Measurements from ENCODE around the gene PDK4. TPM values are rescaled to one million over a fixed set of nuclear protein-coding genes. Genes with fewer than 3 reads are reported as not detected.

The PDK4 gene
- polyA plus RNA-seq, 3 donors = 2.2 to 26.0 (median 12.4) TPM

DNA sequence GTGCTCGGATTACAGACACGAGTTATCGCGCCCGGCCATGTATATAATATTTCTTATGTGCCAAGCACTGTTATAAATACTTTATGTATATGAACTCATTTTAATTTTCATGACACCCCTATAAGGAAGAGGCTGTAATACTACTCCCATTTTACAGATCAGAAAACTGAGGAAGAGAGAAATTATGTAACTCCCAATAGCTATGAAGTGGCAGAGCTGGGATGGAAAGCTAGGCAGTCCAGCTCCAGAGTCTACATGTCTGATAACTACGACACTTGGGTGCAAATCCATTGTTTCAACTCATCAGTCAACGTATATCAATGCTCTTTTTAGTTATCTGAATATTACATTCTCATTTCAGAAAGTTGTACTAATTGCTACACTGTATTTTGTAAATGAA, 17.0 kb downstream of the PDK4 start:
- Mint-ChIP-seq H3K27ac (no peak overlapping the region), H3K36me3 (peaks cover 22% of the 10 kb centered on the region in 2 donors), H3K9me3 (peaks cover 0 to 3% (median 0%) of the 10 kb centered on the region in 7 donors), H3K4me1 (peaks cover 4% of the 10 kb centered on the region), H3K27me3 (ENCODE audit: low read depth in 3 of 3) (no peaks in the 10 kb centered on the region), H3K4me3 (no peak overlapping the region)
- no peaks in the 10 kb centered on the region for H3K9me3 ChIP-seq (replicated peaks in 1 of 2; ENCODE audit: control insufficient read depth in 1 of 2, insufficient read depth in 1 of 2, low read length in 2 of 2)
- H3K4me3 ChIP-seq (replicated peaks in 1 of 3; ENCODE audit: low read depth in 2 of 3, low read length in 3 of 3) = no peak overlapping the region
- H2AFZ ChIP-seq (ENCODE audit: insufficient read depth, low read depth, low read length, poor library complexity, severe bottlenecking) = no peak overlapping the region
- H3K36me3 ChIP-seq (replicated peaks in 1 of 2; ENCODE audit: control insufficient read depth in 1 of 2, insufficient read depth in 2 of 2, low read length in 2 of 2) = peaks cover 17 to 24% of the 10 kb centered on the region in 2 donors
- peaks cover 17% of the 10 kb centered on the region for H4K20me1 ChIP-seq (ENCODE audit: insufficient read depth, low read length)
- H3K4me1 ChIP-seq (ENCODE audit: control insufficient read depth in 1 of 2, insufficient read depth in 2 of 2, low read length in 2 of 2) = no peaks in the 10 kb centered on the region
- no peak overlapping the region for H3K4me2 ChIP-seq (replicated peaks; ENCODE audit: extremely low read depth, low read length, poor library complexity, severe bottlenecking)
- no peaks in the 10 kb centered on the region for H3K79me2 ChIP-seq (ENCODE audit: insufficient read depth, low read length)
- TF ChIP-seq, protein P1, sequence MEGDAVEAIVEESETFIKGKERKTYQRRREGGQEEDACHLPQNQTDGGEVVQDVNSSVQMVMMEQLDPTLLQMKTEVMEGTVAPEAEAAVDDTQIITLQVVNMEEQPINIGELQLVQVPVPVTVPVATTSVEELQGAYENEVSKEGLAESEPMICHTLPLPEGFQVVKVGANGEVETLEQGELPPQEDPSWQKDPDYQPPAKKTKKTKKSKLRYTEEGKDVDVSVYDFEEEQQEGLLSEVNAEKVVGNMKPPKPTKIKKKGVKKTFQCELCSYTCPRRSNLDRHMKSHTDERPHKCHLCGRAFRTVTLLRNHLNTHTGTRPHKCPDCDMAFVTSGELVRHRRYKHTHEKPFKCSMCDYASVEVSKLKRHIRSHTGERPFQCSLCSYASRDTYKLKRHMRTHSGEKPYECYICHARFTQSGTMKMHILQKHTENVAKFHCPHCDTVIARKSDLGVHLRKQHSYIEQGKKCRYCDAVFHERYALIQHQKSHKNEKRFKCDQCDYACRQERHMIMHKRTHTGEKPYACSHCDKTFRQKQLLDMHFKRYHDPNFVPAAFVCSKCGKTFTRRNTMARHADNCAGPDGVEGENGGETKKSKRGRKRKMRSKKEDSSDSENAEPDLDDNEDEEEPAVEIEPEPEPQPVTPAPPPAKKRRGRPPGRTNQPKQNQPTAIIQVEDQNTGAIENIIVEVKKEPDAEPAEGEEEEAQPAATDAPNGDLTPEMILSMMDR (IDR thresholded peaks at IDR 0.05) = no peak
- no peaks in the 10 kb centered on the region for H3K27me3 ChIP-seq (ENCODE audit: control insufficient read depth in 2 of 2, insufficient read depth in 2 of 2, low read length in 2 of 2)
- intact Hi-C loops (cut with micrococcal nuclease) = no loop called here
- no peak overlapping the region for H3K27ac ChIP-seq (ENCODE audit: low read depth in 1 of 2, low read length in 2 of 2)
- H3K9ac ChIP-seq (ENCODE audit: insufficient read depth, low read length, poor library complexity, severe bottlenecking) = no peak overlapping the region
- 100% methylated on average over 1 of the region's 7 CpGs for WGBS (ENCODE audit: insufficient coverage)
- DNase-seq = no peak

DNA sequence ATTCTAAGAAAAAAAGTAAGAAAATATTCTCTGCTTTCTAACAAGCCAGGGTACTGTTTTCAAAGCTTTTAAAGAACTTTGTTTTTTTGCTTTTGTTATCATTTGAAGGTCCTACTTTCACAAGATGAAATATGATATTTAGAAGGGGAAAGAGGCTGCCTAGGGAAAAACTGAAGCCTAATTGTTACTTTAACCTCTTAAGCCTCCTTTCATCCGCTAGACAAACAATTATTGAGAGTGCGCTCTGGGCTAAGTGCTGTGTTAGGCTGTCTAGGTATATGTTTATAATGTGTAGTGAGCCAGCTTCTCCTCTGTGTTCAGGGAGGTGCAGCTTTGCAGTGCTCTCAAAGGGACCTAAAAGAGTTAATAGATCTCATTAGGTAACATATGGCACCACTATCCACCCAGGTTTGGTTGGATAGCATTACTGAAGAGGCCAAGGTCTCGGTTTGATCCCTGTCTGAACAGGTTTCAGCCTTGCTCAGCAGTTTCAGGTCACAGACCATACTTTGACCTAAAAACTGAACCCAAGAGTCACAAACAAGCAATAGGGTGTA, 17.9 kb downstream of the PDK4 start:
- Histone ChIP-seq H3K4me2 (replicated peaks; ENCODE audit: extremely low read depth, low read length, poor library complexity, severe bottlenecking) (no peak overlapping the region), H2AFZ (ENCODE audit: insufficient read depth, low read depth, low read length, poor library complexity, severe bottlenecking) (peak overlapping the region; percentile 12), H3K36me3 (replicated peaks in 1 of 2; ENCODE audit: control insufficient read depth in 1 of 2, insufficient read depth in 2 of 2, low read length in 2 of 2) (peaks cover 8 to 15% of the 10 kb centered on the region in 2 donors), H3K79me2 (ENCODE audit: insufficient read depth, low read length) (no peaks in the 10 kb centered on the region), H3K9ac (ENCODE audit: insufficient read depth, low read length, poor library complexity, severe bottlenecking) (no peak overlapping the region), H3K9me3 (replicated peaks in 1 of 2; ENCODE audit: control insufficient read depth in 1 of 2, insufficient read depth in 1 of 2, low read length in 2 of 2) (no peaks in the 10 kb centered on the region), H3K4me1 (ENCODE audit: control insufficient read depth in 1 of 2, insufficient read depth in 2 of 2, low read length in 2 of 2) (no peaks in the 10 kb centered on the region), H3K4me3 (replicated peaks in 1 of 3; ENCODE audit: low read depth in 2 of 3, low read length in 3 of 3) (no peak overlapping the region), H4K20me1 (ENCODE audit: insufficient read depth, low read length) (peaks cover 8% of the 10 kb centered on the region), H3K27ac (ENCODE audit: low read depth in 1 of 2, low read length in 2 of 2) (no peak overlapping the region), H3K27me3 (ENCODE audit: control insufficient read depth in 2 of 2, insufficient read depth in 2 of 2, low read length in 2 of 2) (no peaks in the 10 kb centered on the region)
- no peak for DNase-seq
- intact Hi-C loops (cut with micrococcal nuclease) = no loop called here
- TF ChIP-seq, protein P1 (IDR thresholded peaks at IDR 0.05) = no peak
- Mint-ChIP-seq H3K36me3 (peaks cover 13% of the 10 kb centered on the region in 2 donors), H3K27ac (no peak overlapping the region), H3K9me3 (peaks cover 0 to 4% (median 0%) of the 10 kb centered on the region in 7 donors), H3K4me1 (peaks cover 4% of the 10 kb centered on the region), H3K4me3 (no peak overlapping the region), H3K27me3 (ENCODE audit: low read depth in 3 of 3) (no peaks in the 10 kb centered on the region)
- no CpG with 5 or more reads among the region's 3 CpGs for WGBS (ENCODE audit: insufficient coverage)

All from CD14-positive monocyte (primary cell).